ENCODE results near the gene PDLIM7. TPM values are rescaled to one million over a fixed set of nuclear protein-coding genes. Genes with fewer than 3 reads are reported as not detected.

PDLIM7 gene
- polyA plus RNA-seq, 6 donors from 2014 or later: 1.5 to 6.0 (median 3.9) TPM

Other genes with a start within 250 kb of the PDLIM7 start
- 10 to 100 TPM; 33.0 to 79.5 (median 47.3) TPM for gene RAB24, start 193.9 kb downstream of the PDLIM7 start, polyA plus RNA-seq (ENCODE audit: low read depth in 6 of 6)
- 100 to 1,000 TPM; 162 to 227 (median 176) TPM for gene PRELID1, start 193.8 kb downstream of the PDLIM7 start, polyA plus RNA-seq (ENCODE audit: low read depth in 6 of 6)
- gene MXD3, start 185.7 kb downstream of the PDLIM7 start, polyA plus RNA-seq (ENCODE audit: low read depth in 6 of 6): 1 to 10 TPM in 4 of 6 donors, under 1 TPM in 2; 0.52 to 2.3 (median 1.4) TPM
- gene LMAN2, start 145.9 kb downstream of the PDLIM7 start, polyA plus RNA-seq (ENCODE audit: low read depth in 6 of 6): 100 to 1,000 TPM; 182 to 243 (median 191) TPM
- gene RGS14, start 139.7 kb downstream of the PDLIM7 start, polyA plus RNA-seq (ENCODE audit: low read depth in 6 of 6): 10 to 100 TPM; 16.6 to 41.1 (median 23.2) TPM
- gene SLC34A1, start 113.2 kb downstream of the PDLIM7 start, polyA plus RNA-seq (ENCODE audit: low read depth in 6 of 6): not detected
- gene PFN3, start 96.9 kb downstream of the PDLIM7 start, polyA plus RNA-seq (ENCODE audit: low read depth in 6 of 6): not detected
- gene F12, start 88.0 kb downstream of the PDLIM7 start, polyA plus RNA-seq (ENCODE audit: low read depth in 6 of 6): 1 to 10 TPM in 1 of 6 donors, under 1 TPM in 2, not detected in 3; 0.56 to 1.4 (median 0.57) TPM
- 100 to 1,000 TPM in 2 of 6 donors, 10 to 100 TPM in 4; 66.5 to 178 (median 98.1) TPM for gene GRK6, start 70.9 kb downstream of the PDLIM7 start, polyA plus RNA-seq (ENCODE audit: low read depth in 6 of 6)
- 10 to 100 TPM; 16.2 to 39.5 (median 25.7) TPM for gene PRR7, start 50.8 kb downstream of the PDLIM7 start, polyA plus RNA-seq (ENCODE audit: low read depth in 6 of 6)
- 1 to 10 TPM in 1 of 6 donors, under 1 TPM in 3, not detected in 2; 0.31 to 1.9 (median 0.65) TPM for gene DBN1, start 24.0 kb downstream of the PDLIM7 start, polyA plus RNA-seq (ENCODE audit: low read depth in 6 of 6)
- gene DOK3, start 12.2 kb upstream of the PDLIM7 start, polyA plus RNA-seq (ENCODE audit: low read depth in 6 of 6): 10 to 100 TPM; 12.7 to 47.7 (median 38.1) TPM
- gene DDX41, start 19.4 kb upstream of the PDLIM7 start, polyA plus RNA-seq (ENCODE audit: low read depth in 6 of 6): 10 to 100 TPM; 25.8 to 72.8 (median 43.0) TPM
- 1 to 10 TPM; 2.9 to 6.8 (median 4.6) TPM for gene FAM193B, start 57.0 kb upstream of the PDLIM7 start, polyA plus RNA-seq (ENCODE audit: low read depth in 6 of 6)
- 100 to 1,000 TPM in 3 of 6 donors, 10 to 100 TPM in 3; 86.8 to 108 (median 99.4) TPM for gene TMED9, start 94.6 kb upstream of the PDLIM7 start, polyA plus RNA-seq (ENCODE audit: low read depth in 6 of 6)
- gene B4GALT7, start 102.5 kb upstream of the PDLIM7 start, polyA plus RNA-seq (ENCODE audit: low read depth in 6 of 6): 10 to 100 TPM; 22.7 to 29.6 (median 27.5) TPM